SK-N-SH (cell line): Measurements from ENCODE around the gene EEF1G. TPM values are rescaled to one million over a fixed set of nuclear protein-coding genes. Genes with fewer than 3 reads are reported as not detected.

ENCODE experiments used
- CTCF ChIA-PET: fragments of 300-600, 350-600 bp; formaldehyde crosslinking; extraction: SDS; loops from one replicate; lab custom pipeline; 2021; lab: Yijun Ruan, JAX
- POLR2A ChIA-PET: fragments of 350-600 bp; sonication (Branson Sonifier 250); formaldehyde crosslinking; extraction: SDS; loops from one replicate; lab custom pipeline; 2020; ENCODE audit warnings: antibody characterized with exemption, inconsistent platforms; lab: Yijun Ruan, JAX
- DNase-seq: peaks from one replicate; pipeline ENCODE4 v3.0.0; 2012
- H2AFZ ChIP-seq: fragments of 200-600 bp; sonication (generic); 2 replicates; pipeline ENCODE4 v1.8.1; 2016; ENCODE audit warnings: antibody characterized with exemption, mild to moderate bottlenecking, low read depth
- H3F3A ChIP-seq: fragments of 200-600 bp; sonication (generic); replicated peaks from 2 replicates; pipeline ENCODE3; 2016; ENCODE audit warnings: antibody characterized with exemption, mild to moderate bottlenecking; ENCODE audit not compliant: insufficient read depth
- H3K27ac ChIP-seq, 2 experiments: fragments of 200-500 bp in 1 of 2; fragments of 200-600 bp in 1 of 2; sonication (Bioruptor generic) in 1 of 2; sonication (generic), shearing (Covaris generic) in 1 of 2; 2 replicates each; pipeline versions ENCODE4 v1.5.1 to v1.6.1; 2014 to 2016; ENCODE audit warnings: low read depth in 2 of 2, inconsistent platforms in 1 of 2, low read length in 1 of 2, mild to moderate bottlenecking in 1 of 2, mixed read lengths in 1 of 2
- H3K27me3 ChIP-seq: fragments of 200-600 bp; sonication (generic), shearing (Covaris generic); 2 replicates; pipeline ENCODE4 v1.6.1; 2016; ENCODE audit warnings: mixed run types; ENCODE audit not compliant: insufficient read depth
- H3K36me3 ChIP-seq, 2 experiments: fragments of 200-500 bp in 1 of 2; fragments of 200-600 bp in 1 of 2; sonication (Bioruptor generic) in 1 of 2; sonication (generic) in 1 of 2; replicated peaks in 1 of 2; 2 replicates each; pipeline versions ENCODE3 to v1.5.1; 2014 to 2016; ENCODE audit warnings: low read length in 1 of 2, mild to moderate bottlenecking in 1 of 2; ENCODE audit not compliant: insufficient read depth in 2 of 2, control insufficient read depth in 1 of 2
- H3K4me1 ChIP-seq, 2 experiments: fragments of 200-500 bp in 1 of 2; fragments of 200-600 bp in 1 of 2; sonication (Bioruptor generic) in 1 of 2; sonication (generic), shearing (Covaris generic) in 1 of 2; 2 replicates each; pipeline versions ENCODE4 v1.5.1 to v1.6.1; 2014 to 2016; ENCODE audit warnings: low read depth in 1 of 2, low read length in 1 of 2, mixed run types in 1 of 2; ENCODE audit not compliant: insufficient read depth in 2 of 2, control insufficient read depth in 1 of 2
- H3K4me2 ChIP-seq: fragments of 200-600 bp; sonication (generic), shearing (Covaris generic); 2 replicates; pipeline ENCODE4 v1.6.1; 2017; ENCODE audit warnings: mixed run types
- H3K4me3 ChIP-seq, 2 experiments: fragments of 200-500 bp in 1 of 2; fragments of 200-600 bp in 1 of 2; sonication (Bioruptor generic) in 1 of 2; sonication (generic), shearing (Covaris generic) in 1 of 2; 2 replicates each; pipeline versions ENCODE4 v1.5.1 to v1.8.1; 2014 to 2016; ENCODE audit warnings: low read depth in 2 of 2, inconsistent platforms in 1 of 2, low read length in 1 of 2, mild to moderate bottlenecking in 1 of 2, mixed read lengths in 1 of 2, moderate library complexity in 1 of 2
- H3K79me2 ChIP-seq: fragments of 200-600 bp; sonication (generic); 2 replicates; pipeline ENCODE4 v1.8.1; 2017; ENCODE audit warnings: mild to moderate bottlenecking; ENCODE audit not compliant: insufficient read depth
- H3K9ac ChIP-seq: fragments of 200-600 bp; sonication (generic); 2 replicates; pipeline ENCODE4 v1.6.1; 2017; ENCODE audit warnings: mixed run types
- H3K9me2 ChIP-seq: fragments of 200-600 bp; sonication (generic); 2 replicates; pipeline ENCODE4 v1.6.1; 2017; ENCODE audit warnings: mixed run types
- H3K9me3 ChIP-seq: fragments of 200-600 bp; sonication (generic); 2 replicates; pipeline ENCODE4 v1.6.1; 2017; ENCODE audit warnings: mixed run types, mild to moderate bottlenecking, moderate library complexity
- H4K20me1 ChIP-seq: fragments of 200-600 bp; sonication (generic); 2 replicates; pipeline ENCODE4 v1.6.1; 2017; ENCODE audit warnings: mild to moderate bottlenecking, mixed run types; ENCODE audit not compliant: insufficient read depth
- EZH2phosphoT487 ChIP-seq: fragments of 200-600 bp; sonication (generic); IDR thresholded peaks from 2 replicates; pipeline ENCODE4 v1.6.1; 2017; ENCODE audit warnings: low read depth, mixed run types, mild to moderate bottlenecking, antibody characterized with exemption, moderate library complexity, borderline replicate concordance
- FOSL2 ChIP-seq: IDR thresholded peaks from 2 replicates; pipeline ENCODE4 v1.4.0; 2012; ENCODE audit warnings: low read depth, mild to moderate bottlenecking, moderate library complexity, borderline replicate concordance
- GATA2 ChIP-seq: sonication (generic); formaldehyde crosslinking; IDR thresholded peaks from 2 replicates; pipeline ENCODE4 v1.5.0; 2020; ENCODE audit warnings: mild to moderate bottlenecking, missing genetic modification reagents
- JUND ChIP-seq: IDR thresholded peaks from 2 replicates; pipeline ENCODE4 v1.4.0; 2012
- MAX ChIP-seq: IDR thresholded peaks from 2 replicates; pipeline ENCODE4 v1.4.0; 2012; ENCODE audit warnings: low read depth
- MEF2A ChIP-seq: IDR thresholded peaks from 2 replicates; pipeline ENCODE4 v1.4.0; 2012; ENCODE audit warnings: low read depth, borderline replicate concordance
- POLR2AphosphoS5 ChIP-seq: IDR thresholded peaks from 2 replicates; pipeline ENCODE4 v1.6.1; 2012; ENCODE audit warnings: low read depth, low read length
- REST ChIP-seq: IDR thresholded peaks from 2 replicates; pipeline ENCODE4 v1.6.1; 2012; ENCODE audit warnings: mild to moderate bottlenecking, low read depth, low read length, moderate library complexity
- RXRA ChIP-seq: IDR thresholded peaks from 2 replicates; pipeline ENCODE4 v1.4.0; 2012; ENCODE audit warnings: low read depth, mild to moderate bottlenecking, borderline replicate concordance
- SIN3A ChIP-seq: IDR thresholded peaks from 2 replicates; pipeline ENCODE4 v1.6.1; 2012; ENCODE audit warnings: low read depth, mild to moderate bottlenecking, low read length, moderate library complexity, borderline replicate concordance
- TAF1 ChIP-seq: IDR thresholded peaks from 2 replicates; pipeline ENCODE4 v1.6.1; 2012; ENCODE audit warnings: low read depth, mild to moderate bottlenecking, low read length, moderate library complexity, borderline replicate concordance
- USF2 ChIP-seq: fragments of 150-350 bp; IDR thresholded peaks from 2 replicates; pipeline ENCODE4 v1.6.1; 2017; ENCODE audit warnings: antibody characterized with exemption, low read length, low read depth, borderline replicate concordance
- YY1 ChIP-seq: IDR thresholded peaks from 2 replicates; pipeline ENCODE4 v1.4.0; 2012; ENCODE audit warnings: low read depth, mild to moderate bottlenecking
- WGBS: methylation state at CpG from one replicate; pipeline ENCODE4 v1.1.6; 2017; ENCODE audit warnings: low lambda C conversion rate; 5-methylcytosine and 5-hydroxymethylcytosine counted together
- polyA plus RNA-seq, 3 experiments: library from polyadenylated mRNA; depleted of rRNA; stranded (reverse); fragments of >200 nt; gene quantifications; 2 replicates each; pipeline ENCODE4 v1.2.3, GENCODE V29; 2012

The EEF1G gene
- polyA plus RNA-seq, 1 of the 3 experiments (the other 2 are of a cell fraction) = 1,853 TPM

- Histone ChIP-seq H3K4me2 (peak within 1 kb of the TSS; percentile 98), H3K27me3 (no peaks in the 10 kb centered on the region), H3F3A (peaks cover 16% of the 10 kb centered on the region), H3K9me3 (no peaks in the 10 kb centered on the region), H3K27ac (peak within 1 kb of the TSS; percentile 74 to 82), H3K9ac (peak within 1 kb of the TSS; percentile 99), H3K36me3 (peaks cover 0 to 5% of the 10 kb centered on the region in 2 experiments), H3K4me1 (peaks cover 23 to 40% of the 10 kb centered on the region in 2 experiments; a peak in 3 of 4 replicates), H3K4me3 (peak within 1 kb of the TSS; percentile 75 to 98), H2AFZ (0 out of 2 replicates have a peak within 1 kb of the TSS, but pooled peaks have one; percentile 46), H3K79me2 (peaks cover 76% of the 10 kb centered on the region), H3K9me2 (no peaks in the 10 kb centered on the region), H4K20me1 (peaks cover 41% of the 10 kb centered on the region)
- ChIA-PET CTCF (interaction anchor here (0.7 to 10.9 kb wide), 6 partner anchors 10 to 166 kb away, joined by 4 to 183 read pairs (median 10); no protein-coding TSS in a partner anchor), POLR2A (interaction anchor here (0.6 to 2.1 kb wide), 5 partner anchors 9 to 151 kb away, joined by 3 to 9 read pairs (median 3); partner anchors contain the start of gene EEF1G)
- WGBS = 0% methylated on average over 2 of the region's 69 CpGs
- DNase-seq = peak; percentile 87
- TF ChIP-seq REST (0 out of 2 replicates have a peak, but pooled peaks have one; percentile 13), EZH2phosphoT487 (no peak), TAF1 (peak; percentile 80), MAX (peak; percentile 5; the same call in 1 of the 2 replicates), POLR2AphosphoS5 (peak; percentile 93)
Observed at GRCh38 chr11:62546244-62546928, 27.3 kb downstream of the EEF1G start, which contains the start of gene AHNAK. Gene AHNAK (minus strand): TSS chr11:62546806. CDS start chr11:62536098, 10,708 bp downstream.

- Histone ChIP-seq H3K4me2 (peak overlapping the region; percentile 98), H4K20me1 (peaks cover 49% of the 10 kb centered on the region), H3K9me3 (no peaks in the 10 kb centered on the region), H3K9ac (peak overlapping the region; percentile 99), H2AFZ (no peak overlapping the region), H3K79me2 (peaks cover 76% of the 10 kb centered on the region), H3K27me3 (no peaks in the 10 kb centered on the region), H3K4me1 (peaks cover 28 to 47% of the 10 kb centered on the region in 2 experiments; a peak in 3 of 4 replicates), H3K36me3 (peaks cover 0 to 9% of the 10 kb centered on the region in 2 experiments), H3K4me3 (peak overlapping the region; percentile 75 to 98), H3K9me2 (no peaks in the 10 kb centered on the region), H3F3A (peaks cover 21% of the 10 kb centered on the region), H3K27ac (peak overlapping the region; percentile 74 to 82)
- WGBS = under 1% methylated on average over 27 of the region's 59 CpGs
- CTCF ChIA-PET = interaction anchor here (1.0 to 10.9 kb wide), 6 partner anchors 11 to 207 kb away, joined by 3 to 195 read pairs (median 47); no protein-coding TSS in a partner anchor
- DNase-seq = peak; percentile 86
- POLR2A ChIA-PET = interaction anchor here (1.2 to 1.5 kb wide), 2 partner anchors 12 to 46 kb away, joined by 5 to 6 read pairs; partner anchors contain the start of gene TUT1
- peak; percentile 80; the same call in 1 of the 2 replicates for TF ChIP-seq RXRA
- TF ChIP-seq REST = peak; percentile 38; the same call in 1 of the 2 replicates
- no peak; the same call in 1 of the 2 replicates for TF ChIP-seq MEF2A
- TF ChIP-seq USF2 = no peak
- TF ChIP-seq SIN3A = peak; percentile 70; the same call in 1 of the 2 replicates
- TF ChIP-seq JUND = peak; percentile 80
- TF ChIP-seq GATA2 (CRISPR knock-in tag) = peak; percentile 21; the same call in 1 of the 2 replicates
- peak; percentile 86; the same call in 1 of the 2 replicates for TF ChIP-seq FOSL2
- TF ChIP-seq YY1 = peak; percentile 56; the same call in 1 of the 2 replicates
Observed at GRCh38 chr11:62545437-62546243, 28.1 kb downstream of the EEF1G start.
